Heart left ventricle (tissue), 16 donors: ENCODE results near the gene TNFSF11. TPM values are rescaled to one million over a fixed set of nuclear protein-coding genes. Genes with fewer than 3 reads are reported as not detected.
"Not testable (repeated sequence)": the region's sequence is repeated elsewhere in the genome, so short reads cannot be mapped to it uniquely, and the experiment has no call there.

Source experiments
- ATAC-seq, 4 donors: fragments of 200-7000 bp; cut with Tn5 transposase; one replicate each; pipeline ENCODE4 v1.9.1; 2020 to 2022; ENCODE audit warnings: moderate library complexity in 4 of 4, mild to moderate bottlenecking in 3 of 4, moderate number of reproducible peaks in 1 of 4
- DNase-seq, 5 donors: peaks; one replicate each; pipeline ENCODE4 v3.0.0-alpha.2; 2020
- H3K27ac ChIP-seq, 12 donors: fragments of 200-600 bp; sonication (generic) in 4 of 12; one replicate each; pipeline versions ENCODE4 v1.5.0 to v1.8.0; 2016 to 2022; ENCODE audit warnings: mild to moderate bottlenecking in 2 of 12
- H3K27me3 ChIP-seq, 9 donors: fragments of 200-600 bp; sonication (generic) in 2 of 9; one replicate each; pipeline versions ENCODE4 v1.5.1 to v1.8.0; 2016 to 2022; ENCODE audit warnings: mild to moderate bottlenecking in 3 of 9
- H3K36me3 ChIP-seq, 9 donors: fragments of 200-600 bp; sonication (generic) in 2 of 9; one replicate each; pipeline versions ENCODE4 v1.5.0 to v1.8.0; 2018 to 2022; ENCODE audit warnings: mild to moderate bottlenecking in 2 of 9
- H3K4me1 ChIP-seq, 12 donors: fragments of 200-600 bp; sonication (generic) in 4 of 12; one replicate each; pipeline versions ENCODE4 v1.5.0 to v1.8.0; 2016 to 2022; ENCODE audit warnings: mild to moderate bottlenecking in 3 of 12
- H3K4me3 ChIP-seq, 12 donors: fragments of 200-600 bp; sonication (generic) in 4 of 12; one replicate each; pipeline versions ENCODE4 v1.5.0 to v1.8.0; 2017 to 2022; ENCODE audit warnings: mild to moderate bottlenecking in 9 of 12, moderate library complexity in 4 of 12
- H3K9me3 ChIP-seq, 12 donors: fragments of 200-600 bp; sonication (generic) in 4 of 12; one replicate each; pipeline versions ENCODE4 v1.5.0 to v1.8.0; 2016 to 2022; ENCODE audit warnings: mild to moderate bottlenecking in 1 of 12
- POLR2A ChIP-seq, 2 donors: fragments of 450-650 bp; IDR thresholded peaks; one replicate each; pipeline ENCODE4 v1.6.1; 2017; ENCODE audit warnings: antibody characterized with exemption in 2 of 2, mild to moderate bottlenecking in 2 of 2, moderate library complexity in 2 of 2
- WGBS, 4 donors: extraction: QIAGEN DNeasy Blood & Tissue Kit in 2 of 4; methylation state at CpG; one replicate each; pipeline versions ENCODE4 v1.1.5 to v1.1.7; 2013 to 2018; 5-methylcytosine and 5-hydroxymethylcytosine counted together
- intact Hi-C, 10 donors: fragments of 100-400 bp; cut with DNase I; formaldehyde crosslinking; loops; one replicate each; pipeline versions ENCODE4 v1.11.1 to v1.14.2; 2022
- polyA plus RNA-seq, 2 donors: library from polyadenylated mRNA; stranded (reverse); fragments of 200-250 nt; gene quantifications; one replicate each; pipeline ENCODE4 v1.2.3, GENCODE V29; 2013
- total RNA-seq, 9 donors: library from RNA; depleted of rRNA in 2 of 9; stranded (reverse); fragments of >200 nt in 2 of 9; fragmentation: NEBNext Ultra II Directional in 3 of 9; extraction: Animal tissue kit (Norgen Biotek cat#: 25700) in 3 of 9; gene quantifications; one replicate each; pipeline versions ENCODE4 v1.1.0 to v1.2.4, GENCODE V29; 2016 to 2023
- TF ChIP-seq, protein P1 (sequence below), 12 donors: fragments of 200-600 bp; sonication (generic) in 4 of 12; IDR thresholded peaks; one replicate each; pipeline versions ENCODE4 v1.5.0 to v1.8.0; 2018 to 2022; ENCODE audit warnings: antibody characterized with exemption in 12 of 12, mild to moderate bottlenecking in 5 of 12
- donor health status: ischemic (EF 13 %, LVEDD 7.1; RV severe dilation, severe dysfunction).
- donor health status: healthy with polysubstance abuse.
- donor health status: DM: no; HTN: yes; CAD: no.
- donor health status: DM: no; HTN: no; CAD: no.
- donor health status: ischemic (EF 25% LVEDD 6.9; RV normal size, moderate dysfunction).
- donor health status: ischemic (EF 25% LVEDD 5.7; RV mildly dilated, moderate dysfunction).
- donor health status: healthy.
- donor health status: DM: yes; HTN: yes; CAD: no.
- donor health status: ischemic (EF 35%, LVEDD 5.7; RV mildly dilated, moderate dysfunction).
- donor health status: nonischemic (EF 11% LVEDD 7.7; RV severe dilation, severe dysfunction).
- donor health status: DM: yes; HTN: yes; CAD: no.
- donor health status: PGD.
- donor health status: ischemic (EF 29% LVEDD 5.4; RV normal size, mild dysfunction).
- donor health status: nonischemic (EF 23%, LVEDD 6.1; RV moderate dilation, normal function).

The TNFSF11 gene
- total and polyA plus RNA-seq, 11 donors = not detected

DNA sequence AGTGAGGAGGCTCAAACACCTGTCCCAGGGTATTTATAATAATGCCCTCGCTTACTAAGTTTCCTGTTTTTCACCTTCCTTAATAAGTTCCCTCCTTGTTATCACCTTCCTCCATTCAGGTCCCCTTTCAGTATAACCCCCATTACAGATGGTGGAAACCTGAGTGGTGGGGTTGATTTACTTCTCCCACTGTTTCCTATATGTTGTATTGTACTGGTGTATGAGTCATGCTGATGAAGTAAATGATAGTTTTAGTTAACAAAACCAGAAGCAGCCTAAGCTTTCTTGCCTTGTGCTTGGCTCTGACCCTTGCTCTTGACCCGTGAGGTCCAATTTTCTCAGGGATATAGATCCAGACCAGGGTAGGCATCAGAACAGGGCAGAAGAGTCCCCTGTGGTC, 22.3 kb upstream of the TNFSF11 start:
- H3K9me3 ChIP-seq = no peaks in the 10 kb centered on the region
- H3K27ac ChIP-seq = no peak overlapping the region
- H3K4me3 ChIP-seq = no peak overlapping the region
- ATAC-seq (no peak), DNase-seq (no peak)
- peaks cover 0 to 9% (median 0%) of the 10 kb centered on the region in 9 donors for H3K27me3 ChIP-seq
- no peaks in the 10 kb centered on the region for H3K4me1 ChIP-seq
- TF ChIP-seq, protein P1, sequence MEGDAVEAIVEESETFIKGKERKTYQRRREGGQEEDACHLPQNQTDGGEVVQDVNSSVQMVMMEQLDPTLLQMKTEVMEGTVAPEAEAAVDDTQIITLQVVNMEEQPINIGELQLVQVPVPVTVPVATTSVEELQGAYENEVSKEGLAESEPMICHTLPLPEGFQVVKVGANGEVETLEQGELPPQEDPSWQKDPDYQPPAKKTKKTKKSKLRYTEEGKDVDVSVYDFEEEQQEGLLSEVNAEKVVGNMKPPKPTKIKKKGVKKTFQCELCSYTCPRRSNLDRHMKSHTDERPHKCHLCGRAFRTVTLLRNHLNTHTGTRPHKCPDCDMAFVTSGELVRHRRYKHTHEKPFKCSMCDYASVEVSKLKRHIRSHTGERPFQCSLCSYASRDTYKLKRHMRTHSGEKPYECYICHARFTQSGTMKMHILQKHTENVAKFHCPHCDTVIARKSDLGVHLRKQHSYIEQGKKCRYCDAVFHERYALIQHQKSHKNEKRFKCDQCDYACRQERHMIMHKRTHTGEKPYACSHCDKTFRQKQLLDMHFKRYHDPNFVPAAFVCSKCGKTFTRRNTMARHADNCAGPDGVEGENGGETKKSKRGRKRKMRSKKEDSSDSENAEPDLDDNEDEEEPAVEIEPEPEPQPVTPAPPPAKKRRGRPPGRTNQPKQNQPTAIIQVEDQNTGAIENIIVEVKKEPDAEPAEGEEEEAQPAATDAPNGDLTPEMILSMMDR (IDR thresholded peaks at IDR 0.05) = no peak
- TF ChIP-seq POLR2A (IDR thresholded peaks at IDR 0.05) = no peak
- intact Hi-C loops = no loop called here
- 83 to 92% (median 88%) methylated on average over 2 of the region's 2 CpGs for WGBS, 4 donors
- no peaks in the 10 kb centered on the region for H3K36me3 ChIP-seq

DNA sequence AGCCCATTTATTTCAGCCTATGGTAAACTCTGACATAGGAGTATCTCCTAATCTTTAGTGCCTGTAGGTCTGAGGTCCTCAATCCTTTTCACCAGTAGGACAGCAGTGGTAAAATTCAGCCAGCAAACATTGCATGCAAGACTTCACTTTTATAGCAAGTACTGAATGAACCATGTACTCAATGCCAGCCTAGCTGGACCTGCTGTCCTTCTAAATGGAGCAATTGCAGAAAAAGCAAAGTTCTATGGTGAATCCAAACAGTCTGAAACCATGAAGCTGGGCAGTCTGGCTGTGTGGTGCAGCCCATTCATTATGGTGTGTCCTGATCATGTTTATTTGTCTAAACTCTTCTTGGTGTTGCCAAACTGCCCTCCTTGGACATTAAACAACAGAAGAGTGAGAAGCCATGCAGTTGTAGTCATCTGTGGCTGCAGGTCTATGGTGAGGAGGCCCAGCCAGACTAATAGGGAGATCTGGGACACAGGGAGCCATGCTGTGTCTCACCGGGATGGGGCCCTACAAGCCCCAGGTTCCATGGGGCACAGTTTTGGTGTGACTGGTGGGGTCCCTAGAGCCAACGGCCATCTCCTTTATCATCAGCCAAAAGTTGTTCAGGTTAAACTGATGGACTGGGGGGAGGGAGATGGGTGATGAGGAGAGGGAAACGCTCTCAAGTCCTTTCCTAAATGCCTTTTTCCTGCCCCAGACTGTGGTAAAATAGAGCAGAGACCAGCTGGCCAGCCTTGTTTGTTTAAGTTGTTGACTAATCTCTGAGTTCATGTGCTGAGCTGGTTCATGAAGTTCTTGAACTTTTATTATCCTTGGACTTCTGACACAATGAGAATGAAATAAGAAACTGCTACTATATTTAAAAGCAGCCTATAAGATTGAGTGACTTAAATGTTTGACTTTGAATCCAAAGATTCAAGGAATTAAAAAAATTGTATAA, 20.6 kb upstream of the TNFSF11 start:
- no peak overlapping the region for H3K27ac ChIP-seq
- no peaks in the 10 kb centered on the region for H3K4me1 ChIP-seq
- intact Hi-C loops = no loop called here
- WGBS, 4 donors = 57 to 83% (median 75%) methylated on average over 2 to 3 of the region's 3 CpGs
- DNase-seq = no peak
- no peaks in the 10 kb centered on the region for H3K36me3 ChIP-seq
- no peak for ATAC-seq
- no peak for TF ChIP-seq POLR2A (IDR thresholded peaks at IDR 0.05)
- TF ChIP-seq, protein P1 (IDR thresholded peaks at IDR 0.05) = no peak
- H3K4me3 ChIP-seq = no peak overlapping the region
- H3K9me3 ChIP-seq = no peaks in the 10 kb centered on the region
- peaks cover 0 to 9% (median 0%) of the 10 kb centered on the region in 9 donors for H3K27me3 ChIP-seq

DNA sequence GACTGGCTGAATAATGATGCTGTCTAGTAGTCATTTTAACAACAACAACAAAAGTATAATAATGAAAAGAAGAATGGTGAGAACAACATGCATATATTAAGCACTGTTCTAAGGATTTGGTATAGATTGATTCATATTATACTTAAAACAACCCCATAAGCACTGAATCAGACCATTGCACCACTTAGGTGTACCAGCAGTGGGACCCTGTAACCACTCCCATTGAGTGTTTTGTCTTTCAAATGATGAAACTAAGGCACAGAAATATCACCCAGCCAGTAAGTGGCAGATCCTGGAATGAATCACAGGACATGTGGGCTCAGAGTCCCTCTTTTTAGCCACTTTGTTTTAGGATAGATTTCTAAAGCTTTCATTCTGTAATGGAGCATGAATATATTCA, 14.9 kb upstream of the TNFSF11 start:
- no peak for DNase-seq
- H3K9me3 ChIP-seq = peaks cover 0 to 8% (median 0%) of the 10 kb centered on the region in 12 donors
- no peak overlapping the region for H3K4me3 ChIP-seq
- H3K27me3 ChIP-seq = no peaks in the 10 kb centered on the region
- H3K36me3 ChIP-seq = no peaks in the 10 kb centered on the region
- H3K4me1 ChIP-seq = no peaks in the 10 kb centered on the region
- no peak for TF ChIP-seq POLR2A (IDR thresholded peaks at IDR 0.05)
- TF ChIP-seq, protein P1 (IDR thresholded peaks at IDR 0.05) = no peak
- H3K27ac ChIP-seq = no peak overlapping the region
- intact Hi-C loops = no loop called here
- no peak for ATAC-seq

DNA sequence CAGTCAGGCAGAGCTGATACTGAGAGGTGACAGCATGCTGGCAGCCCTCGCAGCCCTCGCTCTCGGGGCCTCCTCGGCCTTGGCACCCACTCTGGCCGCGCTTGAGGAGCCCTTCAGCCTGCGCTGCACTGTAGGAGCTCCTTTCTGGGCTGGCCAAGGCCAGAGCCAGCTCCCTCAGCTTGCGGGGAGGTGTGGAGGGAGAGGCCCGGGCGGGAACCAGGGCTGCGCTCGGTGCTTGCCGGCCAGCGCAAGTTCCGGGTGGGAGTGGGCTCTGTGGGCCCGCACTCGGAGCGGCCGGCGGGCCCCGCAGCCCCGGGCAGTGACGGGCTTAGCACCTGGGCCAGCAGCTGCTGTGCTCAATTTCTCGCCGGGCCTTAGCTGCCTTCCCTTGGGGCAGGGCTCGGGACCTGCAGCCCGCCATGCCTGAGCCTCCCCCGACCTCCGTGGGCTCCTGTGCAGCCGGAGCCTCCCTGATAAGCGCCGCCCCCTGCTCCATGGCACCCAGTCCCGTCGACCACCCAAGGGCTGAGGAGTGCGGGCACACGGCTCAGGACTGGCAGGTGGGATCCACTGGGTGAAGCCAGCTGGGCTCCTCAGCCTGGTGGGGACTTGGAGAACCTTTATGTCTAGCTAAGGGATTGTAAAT, 14.3 kb upstream of the TNFSF11 start:
- ATAC-seq, H3K4me3 ChIP-seq, H3K27ac ChIP-seq, H3K36me3 ChIP-seq, DNase-seq, H3K27me3 ChIP-seq, H3K4me1 ChIP-seq, intact Hi-C loops: not testable (repeated sequence)
- peaks cover 0 to 12% (median 0%) of the 10 kb centered on the region in 12 donors for H3K9me3 ChIP-seq
- WGBS, 4 donors = 92 to 95% (median 94%) methylated on average over 18 to 36 of the region's 36 CpGs

DNA sequence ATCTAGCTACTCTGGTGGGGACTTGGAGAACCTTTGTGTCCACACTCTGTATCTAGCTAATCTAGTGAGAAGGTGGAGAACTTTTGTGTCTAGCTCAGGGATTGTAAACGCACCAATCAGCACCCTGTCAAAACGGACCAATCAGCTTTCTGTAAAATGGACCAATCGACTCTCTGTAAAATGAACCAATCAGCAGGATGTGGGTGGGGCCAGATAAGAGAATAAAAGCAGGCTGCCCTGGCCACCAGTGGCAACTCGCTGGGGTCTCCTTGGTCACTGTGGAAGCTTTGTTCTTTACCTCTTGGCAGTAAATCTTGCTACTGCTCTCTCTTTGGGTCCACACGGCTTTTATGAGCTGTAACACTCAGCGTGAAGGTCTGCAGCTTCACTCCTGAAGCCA, 13.6 kb upstream of the TNFSF11 start:
- ATAC-seq, H3K4me3 ChIP-seq, intact Hi-C loops, H3K4me1 ChIP-seq, H3K27ac ChIP-seq, H3K27me3 ChIP-seq, H3K36me3 ChIP-seq, DNase-seq: not testable (repeated sequence)
- peaks cover 0 to 12% (median 0%) of the 10 kb centered on the region in 12 donors for H3K9me3 ChIP-seq
- 72 to 80% (median 74%) methylated on average over 6 of the region's 6 CpGs for WGBS, 4 donors
